HUES64 (cell line): ENCODE measurements around the gene CCSER1.
"Not testable (repeated sequence)": the region's sequence is repeated elsewhere in the genome, so short reads cannot be mapped to it uniquely, and the experiment has no call there.

Experiments
- H3K27ac ChIP-seq: 2 replicates; pipeline ENCODE4 v1.7.0; 2013; ENCODE audit warnings: low read depth, low read length, inconsistent platforms
- H3K27me3 ChIP-seq: 2 replicates; pipeline ENCODE4 v1.6.1; 2013; ENCODE audit warnings: mild to moderate bottlenecking, low read length; ENCODE audit not compliant: insufficient read depth
- H3K36me3 ChIP-seq: 2 replicates; pipeline ENCODE4 v1.6.1; 2013; ENCODE audit warnings: mild to moderate bottlenecking, low read length; ENCODE audit not compliant: insufficient read depth
- H3K4me1 ChIP-seq: 2 replicates; pipeline ENCODE4 v1.6.1; 2013; ENCODE audit warnings: mild to moderate bottlenecking, low read length, moderate library complexity; ENCODE audit not compliant: insufficient read depth
- H3K4me3 ChIP-seq: 2 replicates; pipeline ENCODE4 v1.5.1; 2013; ENCODE audit warnings: mild to moderate bottlenecking, low read length, moderate library complexity
- H3K9ac ChIP-seq: 2 replicates; pipeline ENCODE4 v1.6.1; 2013; ENCODE audit warnings: mild to moderate bottlenecking, low read depth, low read length
- H3K9me3 ChIP-seq: 2 replicates; pipeline ENCODE4 v1.6.1; 2013; ENCODE audit warnings: low read depth, low read length; ENCODE audit not compliant: insufficient read depth
- WGBS: fragments of 150-250, 120-280 bp; methylation state at CpG from one replicate; pipeline ENCODE4 v1.1.7; 2013; ENCODE audit warnings: missing lambda C conversion rate; 5-methylcytosine and 5-hydroxymethylcytosine counted together

The CCSER1 gene

DNA sequence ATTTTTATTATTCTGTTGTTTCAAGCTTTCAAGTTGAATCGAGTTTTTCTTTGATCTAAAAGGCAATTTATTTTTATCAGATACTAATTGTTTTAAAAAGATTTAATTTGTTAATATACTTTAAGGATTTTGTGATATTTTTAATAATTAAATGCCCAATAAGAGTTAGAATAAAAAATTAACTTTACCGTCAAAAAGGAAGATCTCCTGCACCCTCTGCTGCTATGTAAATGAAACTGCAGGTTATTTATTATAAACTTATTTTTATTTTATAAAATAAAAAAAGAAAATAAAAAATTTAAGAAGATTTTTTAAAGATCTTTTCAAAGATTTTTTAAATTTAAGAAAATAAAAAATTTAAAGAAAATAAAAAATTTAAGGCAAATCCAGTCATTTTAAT lies 166.1 kb downstream of the CCSER1 start:
- no CpG with 5 or more reads among the region's 2 CpGs for WGBS
- Histone ChIP-seq H3K36me3 (no peaks in the 10 kb centered on the region), H3K9me3 (no peaks in the 10 kb centered on the region), H3K9ac (no peak overlapping the region), H3K4me1 (no peaks in the 10 kb centered on the region), H3K27ac (no peak overlapping the region), H3K27me3 (no peaks in the 10 kb centered on the region), H3K4me3 (no peak overlapping the region)

DNA sequence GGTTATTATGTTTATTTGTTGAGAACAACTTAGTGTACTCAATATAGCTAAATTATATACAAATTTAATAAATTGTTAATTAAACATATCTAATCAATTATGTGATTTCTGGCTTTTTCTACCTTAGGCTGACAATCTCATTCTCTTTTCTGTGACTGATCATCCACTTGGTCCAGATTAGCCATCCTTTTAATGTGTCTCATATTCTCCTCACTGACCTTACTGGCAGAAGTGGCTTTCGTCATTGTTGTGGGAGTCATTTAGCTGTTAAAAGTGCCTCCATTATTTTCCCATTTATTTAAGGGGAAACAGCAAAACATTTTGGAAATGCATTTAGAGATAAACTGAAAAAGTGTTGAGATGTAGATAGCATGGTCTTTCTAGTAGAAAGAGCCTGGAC lies 172.2 kb downstream of the CCSER1 start:
- Histone ChIP-seq H3K27me3 (no peaks in the 10 kb centered on the region), H3K9me3 (no peaks in the 10 kb centered on the region), H3K36me3 (no peaks in the 10 kb centered on the region), H3K4me1 (no peaks in the 10 kb centered on the region), H3K9ac (no peak overlapping the region), H3K27ac (no peak overlapping the region), H3K4me3 (no peak overlapping the region)
- 100% methylated on average over 1 of the region's 1 CpG for WGBS

DNA sequence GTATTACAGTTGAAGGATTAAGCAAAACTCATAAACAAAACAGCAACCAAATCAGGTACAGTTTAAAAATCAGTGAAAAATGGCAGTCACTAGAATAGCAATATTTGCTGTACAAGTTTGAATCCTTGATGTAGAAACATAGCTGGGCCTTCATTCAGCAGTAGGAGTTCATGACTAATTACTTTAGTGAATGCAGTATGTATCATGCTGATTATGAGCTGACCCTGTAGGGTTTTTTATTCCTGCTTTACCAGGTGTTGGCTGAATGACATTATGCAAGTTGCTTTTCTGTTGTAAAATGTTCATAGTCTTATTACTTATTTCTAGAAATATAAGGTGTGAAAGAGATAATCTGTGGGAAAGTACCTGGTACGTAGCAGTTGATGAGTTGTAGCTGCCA lies 179.6 kb downstream of the CCSER1 start:
- no CpG with 5 or more reads among the region's 1 CpG for WGBS

DNA sequence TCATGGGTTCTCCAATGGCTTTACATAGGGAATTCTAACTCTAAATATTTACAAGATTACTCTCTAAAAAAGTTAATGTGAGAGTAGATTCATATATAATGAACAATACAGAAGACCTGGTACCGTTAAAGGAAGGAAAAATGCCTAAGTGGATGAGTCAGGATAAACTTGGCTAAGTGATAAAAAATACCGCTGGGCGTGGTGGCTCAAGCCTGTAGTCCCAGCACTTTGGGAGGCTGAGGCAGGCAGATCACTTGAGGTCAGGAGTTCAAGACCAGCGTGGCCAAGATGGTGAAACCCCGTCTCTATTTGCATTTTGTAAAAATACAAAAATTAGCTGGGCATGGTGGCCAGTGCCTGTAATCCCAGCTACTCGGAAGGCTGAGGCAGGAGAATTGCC lies 189.9 kb downstream of the CCSER1 start:
- 96% methylated on average over 6 of the region's 6 CpGs for WGBS
- not testable (repeated sequence) for H3K36me3 ChIP-seq, H3K9me3 ChIP-seq, H3K27me3 ChIP-seq, H3K4me3 ChIP-seq, H3K27ac ChIP-seq, H3K4me1 ChIP-seq, H3K9ac ChIP-seq

More for the DNA sequence above, 179.6 kb downstream of the CCSER1 start:
- H3K9ac ChIP-seq = no peak overlapping the region
- H3K27me3 ChIP-seq = no peaks in the 10 kb centered on the region
- H3K4me1 ChIP-seq = no peaks in the 10 kb centered on the region; the same call in 1 of the 2 replicates
- H3K36me3 ChIP-seq = no peaks in the 10 kb centered on the region
- no peaks in the 10 kb centered on the region for H3K9me3 ChIP-seq
- no peak overlapping the region for H3K4me3 ChIP-seq
- no peak overlapping the region for H3K27ac ChIP-seq

DNA sequence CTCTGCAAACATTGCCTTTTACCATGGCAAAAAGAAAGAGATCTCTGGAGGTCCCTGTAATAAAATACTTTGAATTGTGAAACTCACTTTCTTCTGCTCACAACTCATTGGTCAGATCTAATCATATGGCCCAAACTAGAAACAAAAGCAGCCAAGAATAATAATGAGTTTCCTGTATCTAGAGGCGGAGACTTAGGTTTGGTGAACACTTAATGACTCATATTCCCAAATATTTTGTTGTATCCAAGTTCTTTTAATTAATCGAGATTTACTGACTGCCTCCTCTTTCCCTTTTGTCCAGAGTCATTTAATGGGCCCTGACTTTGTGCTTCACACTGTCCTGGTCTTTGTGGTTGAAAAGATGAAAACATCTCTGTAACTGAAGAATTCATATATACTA lies 190.6 kb downstream of the CCSER1 start:
- Histone ChIP-seq H3K36me3 (no peaks in the 10 kb centered on the region), H3K9me3 (no peaks in the 10 kb centered on the region), H3K27ac (no peak overlapping the region), H3K27me3 (no peaks in the 10 kb centered on the region), H3K4me3 (no peak overlapping the region), H3K4me1 (no peaks in the 10 kb centered on the region), H3K9ac (no peak overlapping the region)
- WGBS = 88% methylated on average over 2 of the region's 2 CpGs

DNA sequence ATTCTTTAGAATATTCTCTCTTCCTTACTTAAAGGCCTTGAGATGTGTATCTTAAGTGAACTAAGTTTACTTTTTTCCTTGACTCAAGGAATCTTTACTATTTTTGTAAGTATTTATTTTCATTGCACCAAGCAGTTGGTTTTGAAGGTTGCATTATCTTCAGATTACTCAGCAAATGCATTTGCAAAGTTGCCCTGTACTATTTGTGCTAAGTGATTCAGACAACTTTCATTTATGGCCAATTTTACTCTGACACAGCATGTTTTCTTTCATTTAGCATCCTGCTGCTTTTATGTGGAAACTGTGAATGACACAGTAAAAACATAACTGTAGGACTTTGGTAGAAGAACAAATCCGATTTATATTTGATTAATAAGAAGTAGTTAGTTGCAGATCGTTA lies 191.0 kb downstream of the CCSER1 start:
- WGBS = 100% methylated on average over 1 of the region's 2 CpGs
- no peak overlapping the region for H3K9ac ChIP-seq

DNA sequence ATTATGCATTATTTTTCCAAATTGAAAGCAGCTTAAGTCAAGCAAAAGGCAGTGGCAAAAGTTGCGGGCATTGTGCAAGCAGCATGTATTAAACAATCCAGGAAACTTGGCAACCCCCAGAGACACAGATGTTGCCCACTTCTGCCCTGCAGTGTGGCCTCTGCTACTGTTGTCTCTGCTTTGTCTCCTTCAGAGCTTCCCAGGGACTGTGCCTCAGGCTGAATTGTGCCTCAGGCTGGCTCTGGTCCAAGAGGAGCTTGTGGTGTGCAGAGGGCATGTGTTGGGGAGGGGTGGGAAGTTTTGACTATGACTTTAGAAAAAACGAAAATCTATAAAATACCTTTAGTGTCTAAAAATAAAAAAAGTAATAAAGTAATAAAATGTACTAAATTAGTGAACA lies 201.4 kb downstream of the CCSER1 start:
- Histone ChIP-seq H3K4me1 (peaks cover 3% of the 10 kb centered on the region; the same call in 1 of the 2 replicates), H3K9ac (no peak overlapping the region), H3K9me3 (no peaks in the 10 kb centered on the region), H3K36me3 (no peaks in the 10 kb centered on the region), H3K27me3 (no peaks in the 10 kb centered on the region), H3K4me3 (no peak overlapping the region), H3K27ac (no peak overlapping the region)
- whole genome bisulfite sequencing = 88% methylated on average over 1 of the region's 2 CpGs

More for the DNA sequence above, 191.0 kb downstream of the CCSER1 start:
- Histone ChIP-seq H3K4me1 (no peaks in the 10 kb centered on the region), H3K9me3 (no peaks in the 10 kb centered on the region), H3K4me3 (no peak overlapping the region), H3K27me3 (no peaks in the 10 kb centered on the region), H3K36me3 (no peaks in the 10 kb centered on the region), H3K27ac (no peak overlapping the region)

DNA sequence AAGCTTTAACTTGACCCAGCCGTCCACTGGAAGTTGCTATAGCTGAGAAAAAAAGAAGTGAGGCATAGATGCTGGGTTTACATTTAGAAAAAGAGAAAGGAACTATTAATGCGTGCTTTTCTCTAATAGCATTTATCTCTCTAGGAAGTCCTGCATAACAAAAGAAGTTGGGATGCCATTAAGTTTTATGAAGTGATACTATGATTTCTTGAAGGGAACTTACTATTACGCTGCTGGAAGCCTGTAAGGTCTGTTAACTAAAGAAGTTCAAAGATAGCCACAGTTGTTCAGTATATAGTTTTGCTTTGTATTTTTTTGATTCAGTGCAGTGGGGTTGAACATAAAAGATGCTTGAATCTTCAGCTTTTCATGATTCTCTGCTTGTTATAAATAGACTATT lies 203.4 kb downstream of the CCSER1 start:
- Histone ChIP-seq H3K9me3 (no peaks in the 10 kb centered on the region), H3K27me3 (no peaks in the 10 kb centered on the region), H3K27ac (no peak overlapping the region), H3K4me3 (no peak overlapping the region), H3K4me1 (peaks cover 3% of the 10 kb centered on the region; the same call in 1 of the 2 replicates), H3K9ac (no peak overlapping the region), H3K36me3 (no peaks in the 10 kb centered on the region)
- 96% methylated on average over 3 of the region's 3 CpGs for WGBS

DNA sequence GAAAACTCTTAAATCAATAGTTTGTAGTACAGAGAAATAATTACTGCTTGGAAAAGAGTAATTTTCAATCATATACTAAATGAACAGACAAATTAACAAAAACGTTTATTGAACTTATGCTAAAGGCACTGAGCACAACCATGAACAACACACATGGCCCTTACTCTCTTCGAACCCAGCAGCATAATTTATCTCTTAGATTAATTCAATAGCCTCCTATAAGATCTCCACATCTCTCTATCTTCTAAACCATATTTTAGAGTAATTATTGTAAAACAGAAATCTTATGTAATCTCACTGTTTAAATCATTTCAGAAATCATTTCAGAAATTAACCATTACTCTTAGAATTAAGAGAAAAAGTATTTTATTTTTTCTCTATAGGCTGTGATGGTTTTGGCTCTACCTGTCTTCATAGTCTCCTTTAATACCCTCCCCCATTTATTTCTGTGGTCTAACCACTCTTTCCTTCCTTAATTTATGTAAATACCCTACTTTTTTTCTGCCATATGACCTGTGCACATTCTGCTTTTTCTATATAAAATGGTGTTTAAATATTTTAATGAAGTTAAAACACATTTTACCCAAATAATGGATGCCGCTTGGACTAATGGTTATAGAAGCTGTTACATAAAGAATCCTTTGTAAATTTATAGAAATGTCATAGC lies 218.5 kb downstream of the CCSER1 start:
- Histone ChIP-seq H3K9me3 (no peaks in the 10 kb centered on the region), H3K4me3 (no peak overlapping the region), H3K27ac (no peak overlapping the region), H3K36me3 (no peaks in the 10 kb centered on the region), H3K9ac (no peak overlapping the region), H3K4me1 (no peaks in the 10 kb centered on the region), H3K27me3 (no peaks in the 10 kb centered on the region)
- WGBS = 79% methylated on average over 2 of the region's 3 CpGs

DNA sequence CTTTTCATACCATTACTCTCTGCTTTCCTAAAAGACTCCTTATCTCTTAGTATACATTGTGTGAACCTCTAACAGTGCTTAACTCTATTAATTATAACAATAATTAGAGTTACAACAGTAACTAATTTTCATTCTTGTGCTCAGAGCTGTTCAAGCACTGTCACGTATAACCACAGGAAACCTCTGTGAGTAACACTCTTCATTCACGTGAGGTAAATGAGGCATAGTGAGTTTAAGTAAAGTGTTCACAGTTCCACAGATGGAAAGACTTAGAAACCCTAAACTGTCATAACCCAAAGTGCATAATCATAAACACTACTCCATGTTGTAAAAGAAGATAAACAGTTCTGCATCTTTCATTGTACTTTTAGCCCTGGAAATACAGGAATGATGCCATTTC lies 222.4 kb downstream of the CCSER1 start:
- WGBS = no CpG with 5 or more reads among the region's 2 CpGs
- H3K27me3 ChIP-seq = no peaks in the 10 kb centered on the region
- no peaks in the 10 kb centered on the region for H3K36me3 ChIP-seq
- no peak overlapping the region for H3K27ac ChIP-seq
- H3K4me3 ChIP-seq = no peak overlapping the region
- no peaks in the 10 kb centered on the region for H3K9me3 ChIP-seq
- H3K9ac ChIP-seq = no peak overlapping the region
- no peaks in the 10 kb centered on the region for H3K4me1 ChIP-seq

DNA sequence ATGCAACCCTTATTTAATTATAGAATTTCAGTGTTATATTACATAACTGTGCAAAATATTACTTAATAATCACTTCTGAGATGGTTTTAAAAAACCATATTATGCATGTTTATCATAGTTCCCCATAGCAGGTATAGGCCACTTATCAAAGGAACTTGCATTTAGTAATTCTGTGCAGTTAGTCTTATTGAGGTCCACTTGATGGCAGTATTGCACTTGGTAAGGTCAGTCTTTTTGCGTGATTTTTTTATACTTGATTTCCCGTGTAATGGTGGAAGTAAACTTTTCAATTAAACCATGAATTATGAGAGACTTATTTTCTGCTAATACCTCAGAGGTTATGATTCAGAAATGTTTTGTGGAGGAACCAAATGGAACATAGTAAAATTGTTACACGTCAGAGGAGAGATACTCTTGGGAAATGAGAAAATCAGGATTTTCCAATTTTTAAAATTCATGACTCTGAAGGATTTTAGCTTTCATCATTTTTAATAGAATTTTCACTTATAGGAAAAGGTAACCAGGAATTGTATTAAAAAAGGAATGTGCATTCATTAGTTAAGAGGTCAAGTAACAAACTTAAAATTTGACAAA lies 230.0 kb downstream of the CCSER1 start:
- no peaks in the 10 kb centered on the region for H3K9me3 ChIP-seq
- 31% methylated on average over 3 of the region's 3 CpGs for WGBS

DNA sequence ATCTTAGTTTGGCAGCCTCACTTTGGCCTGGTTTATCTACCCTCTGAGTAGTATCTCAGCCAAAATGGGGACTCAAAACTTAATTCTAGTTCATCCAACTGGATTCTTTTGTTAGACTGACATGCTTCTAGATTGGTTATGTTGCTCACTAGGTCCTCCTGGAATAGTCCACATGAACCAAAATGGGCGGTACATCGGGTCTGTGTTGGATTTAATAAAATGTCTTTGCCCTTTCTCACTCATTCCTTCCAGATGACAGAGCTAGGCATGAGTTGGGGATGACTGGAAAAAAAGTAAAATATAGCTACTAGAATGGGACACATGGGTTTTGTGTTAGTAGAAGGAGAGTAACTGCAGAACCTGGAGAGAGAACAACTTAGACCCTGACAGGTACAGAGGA lies 247.9 kb downstream of the CCSER1 start:
- Histone ChIP-seq H3K27ac (no peak overlapping the region), H3K4me1 (no peaks in the 10 kb centered on the region), H3K9me3 (no peaks in the 10 kb centered on the region), H3K9ac (no peak overlapping the region), H3K36me3 (no peaks in the 10 kb centered on the region), H3K27me3 (no peaks in the 10 kb centered on the region), H3K4me3 (no peak overlapping the region)
- WGBS = 78% methylated on average over 2 of the region's 2 CpGs

More for the DNA sequence above, 230.0 kb downstream of the CCSER1 start:
- Histone ChIP-seq H3K4me3 (no peak overlapping the region), H3K36me3 (no peaks in the 10 kb centered on the region), H3K27ac (no peak overlapping the region), H3K9ac (no peak overlapping the region), H3K27me3 (no peaks in the 10 kb centered on the region), H3K4me1 (no peaks in the 10 kb centered on the region)
